ENCODE results near the gene KLHL40.

Gene KLHL40

GRCh38 chr3:42692667-42693529 is 7.6 kb downstream of the KLHL40 start:
- Histone ChIP-seq H3K36me3 (replicated peaks) (no peaks in the 10 kb centered on the region), H3K27me3 (replicated peaks) (peaks cover 11% of the 10 kb centered on the region), H3K4me3 (ENCODE audit: low read depth, low read length) (no peak overlapping the region), H3K27ac (no peak overlapping the region)
- DNase-seq = no peak
- in situ Hi-C loops (cut with HindIII; ENCODE audit: low pct_ligation_motif_present, low sequenced_read_pairs) = no loop called here
- TF ChIP-seq, protein P1, sequence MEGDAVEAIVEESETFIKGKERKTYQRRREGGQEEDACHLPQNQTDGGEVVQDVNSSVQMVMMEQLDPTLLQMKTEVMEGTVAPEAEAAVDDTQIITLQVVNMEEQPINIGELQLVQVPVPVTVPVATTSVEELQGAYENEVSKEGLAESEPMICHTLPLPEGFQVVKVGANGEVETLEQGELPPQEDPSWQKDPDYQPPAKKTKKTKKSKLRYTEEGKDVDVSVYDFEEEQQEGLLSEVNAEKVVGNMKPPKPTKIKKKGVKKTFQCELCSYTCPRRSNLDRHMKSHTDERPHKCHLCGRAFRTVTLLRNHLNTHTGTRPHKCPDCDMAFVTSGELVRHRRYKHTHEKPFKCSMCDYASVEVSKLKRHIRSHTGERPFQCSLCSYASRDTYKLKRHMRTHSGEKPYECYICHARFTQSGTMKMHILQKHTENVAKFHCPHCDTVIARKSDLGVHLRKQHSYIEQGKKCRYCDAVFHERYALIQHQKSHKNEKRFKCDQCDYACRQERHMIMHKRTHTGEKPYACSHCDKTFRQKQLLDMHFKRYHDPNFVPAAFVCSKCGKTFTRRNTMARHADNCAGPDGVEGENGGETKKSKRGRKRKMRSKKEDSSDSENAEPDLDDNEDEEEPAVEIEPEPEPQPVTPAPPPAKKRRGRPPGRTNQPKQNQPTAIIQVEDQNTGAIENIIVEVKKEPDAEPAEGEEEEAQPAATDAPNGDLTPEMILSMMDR (IDR thresholded peaks at IDR 0.05; ENCODE audit: low read depth, low read length, missing control alignments) = no peak

DNA sequence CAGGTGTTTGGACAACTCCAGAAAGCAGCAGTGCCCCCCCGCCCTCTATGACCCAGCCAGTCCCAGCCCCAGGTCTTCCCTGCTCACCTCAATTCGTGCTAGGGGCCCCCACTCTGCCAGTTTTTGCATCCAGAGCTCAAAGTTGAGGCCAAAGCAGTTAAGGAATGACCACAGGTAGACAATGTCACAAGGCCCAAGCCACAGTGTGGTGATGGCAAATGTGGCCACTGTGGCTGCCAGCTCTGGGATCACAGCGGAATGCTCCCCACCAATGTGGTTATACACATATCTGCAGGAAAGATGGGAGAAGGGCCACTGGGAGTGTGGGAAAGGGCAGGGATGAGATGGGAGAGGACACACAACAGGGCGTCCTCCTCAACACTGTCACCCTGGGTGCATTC is 8.2 kb downstream of the KLHL40 start:
- Histone ChIP-seq H3K36me3 (replicated peaks) (no peaks in the 10 kb centered on the region), H3K27ac (no peak overlapping the region), H3K27me3 (replicated peaks) (peaks cover 12% of the 10 kb centered on the region), H3K4me3 (ENCODE audit: low read depth, low read length) (no peak overlapping the region)
- TF ChIP-seq, protein P1 (IDR thresholded peaks at IDR 0.05; ENCODE audit: low read depth, low read length, missing control alignments) = no peak
- DNase-seq = no peak
- in situ Hi-C loops (cut with HindIII; ENCODE audit: low pct_ligation_motif_present, low sequenced_read_pairs) = no loop called here

GRCh38 chr3:42694366-42694765 is 9.0 kb downstream of the KLHL40 start:
- Histone ChIP-seq H3K27ac (no peak overlapping the region), H3K27me3 (replicated peaks) (peaks cover 12% of the 10 kb centered on the region), H3K36me3 (replicated peaks) (no peaks in the 10 kb centered on the region), H3K4me3 (ENCODE audit: low read depth, low read length) (no peak overlapping the region)
- in situ Hi-C loops (cut with HindIII; ENCODE audit: low pct_ligation_motif_present, low sequenced_read_pairs) = no loop called here
- TF ChIP-seq, protein P1 (IDR thresholded peaks at IDR 0.05; ENCODE audit: low read depth, low read length, missing control alignments) = no peak
- no peak for DNase-seq

GRCh38 chr3:42696356-42697288 is 11.3 kb downstream of the KLHL40 start:
- in situ Hi-C loops (cut with HindIII; ENCODE audit: low pct_ligation_motif_present, low sequenced_read_pairs) = no loop called here
- Histone ChIP-seq H3K36me3 (replicated peaks) (no peaks in the 10 kb centered on the region), H3K4me3 (ENCODE audit: low read depth, low read length) (no peak overlapping the region)

DNA sequence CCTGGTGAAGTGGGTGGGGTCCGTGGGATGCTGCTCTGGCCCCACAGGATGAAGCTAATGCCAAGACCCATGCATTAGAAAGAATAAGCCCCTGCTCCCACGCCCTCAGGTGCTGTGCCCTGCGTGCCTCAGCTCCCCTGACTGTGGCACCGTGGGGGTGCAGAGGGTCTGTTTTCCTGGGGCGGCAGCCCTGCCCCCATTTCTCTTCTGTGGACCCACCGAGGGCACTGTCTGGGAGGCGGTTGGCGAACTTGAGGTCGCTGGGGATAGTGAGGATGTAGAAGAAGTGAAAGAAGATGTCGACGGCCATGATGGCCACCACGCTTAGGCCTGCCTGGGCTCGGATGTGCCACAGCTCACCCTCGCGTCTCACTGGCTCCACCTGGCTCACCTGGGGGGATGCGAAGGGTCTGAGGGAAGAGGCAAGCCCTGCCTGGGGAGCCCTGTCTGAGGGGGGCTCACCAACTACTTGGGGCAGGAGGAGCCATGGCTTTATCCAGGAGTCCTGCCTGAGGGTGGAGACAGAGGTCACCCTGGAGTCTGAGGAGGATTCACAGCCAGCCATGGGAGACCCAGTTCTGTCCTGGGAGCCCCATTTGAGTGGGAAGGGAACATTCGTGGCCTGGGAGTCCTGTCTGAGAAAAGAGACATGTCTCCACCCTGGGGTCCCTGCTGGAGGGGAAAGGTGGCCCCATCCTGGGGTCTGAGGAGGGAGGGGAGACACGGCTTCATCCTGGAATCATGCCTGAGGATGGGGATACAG is 12.1 kb downstream of the KLHL40 start:
- Histone ChIP-seq H3K27ac (no peak overlapping the region), H3K36me3 (replicated peaks) (no peaks in the 10 kb centered on the region), H3K27me3 (replicated peaks) (peaks cover 3% of the 10 kb centered on the region), H3K4me3 (ENCODE audit: low read depth, low read length) (no peak overlapping the region)
- in situ Hi-C loops (cut with HindIII; ENCODE audit: low pct_ligation_motif_present, low sequenced_read_pairs) = no loop called here
- TF ChIP-seq, protein P1 (IDR thresholded peaks at IDR 0.05; ENCODE audit: low read depth, low read length, missing control alignments) = no peak
- no peak for DNase-seq

More at GRCh38 chr3:42696356-42697288, 11.3 kb downstream of the KLHL40 start:
- DNase-seq = no peak
- Histone ChIP-seq H3K27ac (no peak overlapping the region), H3K27me3 (replicated peaks) (peaks cover 3% of the 10 kb centered on the region)
- TF ChIP-seq, protein P1 (IDR thresholded peaks at IDR 0.05; ENCODE audit: low read depth, low read length, missing control alignments) = no peak
